Measurements from ENCODE around the gene NFIX.
A peak's percentile ranks its signal among the peaks of the same experiment; 100 is the strongest.

The NFIX gene

DNA sequence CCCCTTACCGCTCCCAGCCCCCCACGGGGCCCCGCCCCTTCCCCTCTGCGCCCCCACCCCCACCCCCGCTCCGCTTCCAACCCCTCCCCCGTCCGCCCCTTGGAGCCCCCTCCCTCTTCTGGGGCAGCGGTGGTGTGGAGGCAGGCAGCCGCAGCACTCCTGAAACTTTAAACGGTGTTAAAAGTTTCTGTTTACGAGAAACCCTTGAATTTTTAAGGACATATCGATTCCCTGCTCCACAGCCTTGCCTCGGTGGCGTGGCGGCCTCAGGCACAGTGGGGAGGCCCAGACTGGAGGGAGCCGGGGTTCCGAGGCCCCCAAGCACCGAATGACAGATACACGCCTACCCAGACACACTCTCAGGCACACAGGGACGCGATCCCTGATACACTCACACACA lies 4.8 kb upstream of the NFIX start:
- no peak for DNase-seq (ENCODE audit: low spot score)

GRCh38 chr19:12990853-12991252 lies 4.4 kb upstream of the NFIX start:
- DNase-seq (ENCODE audit: low spot score) = no peak

- DNase-seq (ENCODE audit: low spot score) = no peak
Observed at GRCh38 chr19:12991296-12991695, 4.0 kb upstream of the NFIX start.

- no peak for DNase-seq (ENCODE audit: low spot score)
Observed at GRCh38 chr19:12992729-12993128, 2.5 kb upstream of the NFIX start.

DNA sequence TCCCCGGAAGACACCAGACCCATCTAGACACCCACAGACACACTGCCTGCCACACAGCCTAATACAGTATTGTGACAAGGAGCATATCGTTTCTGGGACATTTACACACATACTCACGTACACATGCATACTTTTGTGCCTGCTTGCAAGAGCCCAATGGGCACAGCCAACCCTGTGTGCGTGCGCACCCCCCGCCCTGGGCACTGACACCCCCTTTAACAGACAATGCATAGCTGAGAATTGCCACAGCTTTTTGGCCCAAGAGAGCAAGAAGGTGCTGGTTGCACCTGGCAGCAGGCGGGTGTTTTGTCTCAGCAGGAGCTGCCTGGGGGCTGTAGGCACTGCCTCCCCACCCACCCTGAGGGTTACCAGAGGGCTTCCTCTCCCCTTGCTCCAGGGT lies 1.7 kb upstream of the NFIX start:
- DNase-seq (ENCODE audit: low spot score) = no peak

- DNase-seq (ENCODE audit: low spot score) = no peak
Observed at GRCh38 chr19:12995596-12996405, 526 bp downstream of the NFIX start.

- no peak for DNase-seq (ENCODE audit: low spot score)
Observed at GRCh38 chr19:12996406-12997094, 1.3 kb downstream of the NFIX start.

DNA sequence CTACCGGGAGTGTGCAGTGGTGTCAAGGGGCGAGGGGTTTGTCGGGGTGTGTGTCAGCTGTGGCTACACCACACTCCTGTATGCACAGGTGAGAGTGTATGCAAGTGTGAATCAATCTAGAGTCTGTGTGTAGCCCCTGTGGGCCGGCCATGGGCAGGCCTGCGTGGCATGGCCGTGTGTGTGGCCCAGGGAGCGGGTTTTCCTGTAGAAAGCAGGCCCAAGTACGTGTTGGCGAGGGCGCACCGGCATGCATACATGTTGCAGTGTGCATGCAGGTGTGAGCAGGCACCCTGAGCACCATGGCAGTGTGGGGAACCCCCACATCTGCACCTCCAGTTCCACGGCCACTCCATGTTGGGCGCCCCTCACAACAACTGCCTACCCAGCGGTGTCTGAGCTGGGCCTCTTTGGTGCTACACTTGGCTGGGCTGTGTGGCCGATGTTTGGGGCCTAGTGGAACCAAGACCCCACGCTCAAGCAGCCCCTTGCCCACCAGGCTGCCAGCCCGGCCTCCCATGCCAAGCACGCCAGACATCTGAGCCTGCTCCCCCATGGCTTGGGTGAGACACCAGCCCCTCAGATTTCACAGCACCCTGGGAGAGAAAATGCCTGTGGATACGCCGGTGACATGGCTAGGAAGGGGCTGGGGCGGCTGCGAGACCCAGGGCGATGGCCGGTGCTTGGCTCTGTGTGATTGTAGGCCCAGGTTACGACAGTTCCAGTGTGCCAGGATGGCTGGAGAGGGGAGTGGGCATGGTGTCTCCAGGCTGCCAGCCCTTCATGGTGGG lies 2.1 kb downstream of the NFIX start:
- DNase-seq (ENCODE audit: low spot score) = no peak

DNA sequence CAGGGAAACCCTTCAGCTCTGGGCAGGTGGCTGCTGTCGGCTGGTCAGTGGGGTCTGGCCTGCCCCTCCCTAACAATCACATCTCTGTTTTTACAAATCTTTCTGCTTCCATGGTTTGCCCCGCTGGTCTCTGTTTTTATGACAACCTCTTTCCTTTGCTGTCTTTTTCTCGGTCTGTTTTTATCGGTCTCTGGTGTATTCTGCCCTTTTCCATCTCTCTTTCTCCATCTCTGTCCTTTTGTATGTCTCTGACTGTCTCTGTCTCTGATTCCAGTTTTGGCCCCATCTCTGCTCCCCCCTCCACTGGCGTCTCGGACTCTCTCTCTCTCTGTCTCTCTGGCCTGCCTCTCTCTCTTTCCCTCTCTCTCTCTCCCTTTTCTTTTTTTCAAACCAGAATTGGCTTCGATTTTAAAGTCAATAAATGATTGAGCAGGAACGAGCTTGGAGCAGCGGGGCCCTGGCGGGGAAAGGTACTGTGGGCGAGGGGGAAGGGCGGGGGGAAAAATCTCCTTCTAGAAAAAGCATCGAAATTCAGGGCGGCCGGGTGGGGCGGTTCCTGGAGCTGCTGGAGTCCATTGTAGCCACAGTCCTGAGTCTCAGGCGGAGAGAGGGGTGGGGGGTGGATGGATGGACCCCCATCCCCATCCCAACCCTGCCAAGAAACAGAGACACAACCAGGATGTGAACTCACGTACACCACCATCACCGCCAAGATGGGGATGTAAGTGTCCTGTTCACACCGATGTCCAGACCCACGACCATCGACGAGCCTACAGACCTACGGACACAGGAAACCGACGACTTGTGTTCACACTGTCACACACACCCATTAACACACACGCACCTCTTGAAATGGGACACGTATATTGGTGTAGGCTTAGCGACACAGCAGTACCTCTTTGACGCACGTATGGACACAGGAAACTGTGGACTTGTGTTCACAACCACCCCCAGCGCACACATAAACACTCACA lies 3.0 kb downstream of the NFIX start:
- DNase-seq (ENCODE audit: low spot score) = no peak

GRCh38 chr19:13001166-13001501 lies 5.9 kb downstream of the NFIX start:
- no peak for DNase-seq (ENCODE audit: low spot score)

- peak; percentile 94 for DNase-seq (ENCODE audit: low spot score)
Observed at GRCh38 chr19:13001502-13002165, 6.4 kb downstream of the NFIX start.

DNA sequence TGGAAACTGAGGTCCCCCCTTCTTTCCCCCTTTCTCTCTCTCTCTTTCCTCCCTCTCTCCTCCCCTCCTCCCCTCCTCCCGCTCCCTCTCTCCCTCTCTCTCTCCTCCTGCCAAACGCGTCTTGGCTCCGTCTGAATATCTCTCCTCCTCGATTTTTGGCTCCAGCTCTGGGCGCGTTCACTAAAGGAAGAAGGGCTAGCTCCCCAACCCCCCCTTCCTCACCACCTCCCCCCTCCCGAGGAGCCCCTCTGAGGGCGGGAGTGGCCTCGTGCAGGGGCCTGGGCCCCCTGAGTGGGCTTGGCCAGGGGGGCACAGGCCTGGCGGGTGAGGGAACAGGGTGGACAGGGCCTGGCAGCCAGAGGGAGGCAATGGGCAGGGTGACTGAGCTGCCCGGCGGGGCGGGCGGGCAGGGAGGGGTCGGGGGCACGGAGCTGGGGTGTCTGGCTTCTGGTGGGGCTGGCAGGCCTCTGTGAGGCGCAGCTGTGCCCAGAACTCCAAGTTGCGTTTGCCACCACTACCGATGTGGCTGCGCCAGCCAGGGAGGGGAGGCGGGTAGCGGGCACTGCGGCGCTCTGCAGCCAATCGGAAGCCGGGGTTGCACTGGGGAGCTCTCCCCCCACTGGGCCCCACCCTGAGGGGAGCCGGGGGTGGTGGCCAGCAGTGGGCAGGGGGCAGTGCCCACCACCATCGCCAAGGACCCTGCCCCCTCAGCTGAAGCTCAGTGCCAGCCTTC lies 7.1 kb downstream of the NFIX start:
- DNase-seq (ENCODE audit: low spot score) = peak; percentile 97

GRCh38 chr19:13003081-13003480 lies 7.8 kb downstream of the NFIX start:
- peak; percentile 56 for DNase-seq (ENCODE audit: low spot score)

GRCh38 chr19:13004273-13004672 lies 9.0 kb downstream of the NFIX start:
- no peak for DNase-seq (ENCODE audit: low spot score)

DNA sequence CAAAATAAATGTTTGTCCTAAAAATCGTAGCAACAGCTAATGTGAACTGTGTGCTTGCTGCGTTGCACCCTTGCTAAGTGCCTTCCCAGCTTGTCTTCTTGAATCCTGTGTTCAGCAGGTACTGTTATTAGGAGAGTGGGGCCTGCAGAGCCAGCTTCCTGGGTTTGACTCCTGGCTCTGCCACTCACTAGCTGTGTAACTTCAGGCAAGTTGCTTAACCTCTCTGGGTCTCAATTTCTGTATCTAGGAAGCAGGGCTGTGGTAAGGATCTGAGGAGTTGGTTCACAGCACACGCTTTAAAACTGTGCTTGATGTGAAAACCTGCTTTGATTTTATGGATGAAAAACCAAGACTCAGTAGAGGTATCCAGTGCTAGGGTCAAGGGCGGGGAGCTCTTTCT lies 10.0 kb downstream of the NFIX start:
- DNase-seq (ENCODE audit: low spot score) = no peak

- DNase-seq (ENCODE audit: low spot score) = no peak
Observed at GRCh38 chr19:13005861-13006370, 10.6 kb downstream of the NFIX start.

GRCh38 chr19:13006431-13007281 lies 11.4 kb downstream of the NFIX start:
- DNase-seq (ENCODE audit: low spot score) = peak; percentile 56

- peak; percentile 40 for DNase-seq (ENCODE audit: low spot score)
Observed at GRCh38 chr19:13007292-13008045, 12.2 kb downstream of the NFIX start.

Measured in globus pallidus (tissue), 1 donor.